Measurements from ENCODE around the gene GLI2.

DNA sequence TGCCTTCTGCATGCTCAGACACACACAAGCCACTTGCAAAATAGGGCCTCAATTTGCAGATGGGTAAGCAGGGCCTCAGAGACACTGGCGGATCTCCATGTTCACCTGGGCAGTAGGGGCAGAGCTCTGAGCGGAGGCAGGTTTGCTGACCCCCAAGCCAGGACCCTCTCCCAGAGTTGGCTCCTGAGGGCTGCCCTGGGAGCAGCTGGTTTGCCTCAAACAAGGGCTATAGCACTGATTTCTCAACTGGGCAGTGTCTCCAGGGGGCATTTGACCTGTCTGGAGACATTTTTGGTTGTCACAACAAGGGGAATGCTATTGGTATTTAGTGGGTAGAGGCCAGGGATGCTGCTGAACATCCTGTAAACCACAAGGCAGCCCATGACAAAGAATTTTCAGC, 11.6 kb downstream of the GLI2 start:
- TF ChIP-seq, protein P1, sequence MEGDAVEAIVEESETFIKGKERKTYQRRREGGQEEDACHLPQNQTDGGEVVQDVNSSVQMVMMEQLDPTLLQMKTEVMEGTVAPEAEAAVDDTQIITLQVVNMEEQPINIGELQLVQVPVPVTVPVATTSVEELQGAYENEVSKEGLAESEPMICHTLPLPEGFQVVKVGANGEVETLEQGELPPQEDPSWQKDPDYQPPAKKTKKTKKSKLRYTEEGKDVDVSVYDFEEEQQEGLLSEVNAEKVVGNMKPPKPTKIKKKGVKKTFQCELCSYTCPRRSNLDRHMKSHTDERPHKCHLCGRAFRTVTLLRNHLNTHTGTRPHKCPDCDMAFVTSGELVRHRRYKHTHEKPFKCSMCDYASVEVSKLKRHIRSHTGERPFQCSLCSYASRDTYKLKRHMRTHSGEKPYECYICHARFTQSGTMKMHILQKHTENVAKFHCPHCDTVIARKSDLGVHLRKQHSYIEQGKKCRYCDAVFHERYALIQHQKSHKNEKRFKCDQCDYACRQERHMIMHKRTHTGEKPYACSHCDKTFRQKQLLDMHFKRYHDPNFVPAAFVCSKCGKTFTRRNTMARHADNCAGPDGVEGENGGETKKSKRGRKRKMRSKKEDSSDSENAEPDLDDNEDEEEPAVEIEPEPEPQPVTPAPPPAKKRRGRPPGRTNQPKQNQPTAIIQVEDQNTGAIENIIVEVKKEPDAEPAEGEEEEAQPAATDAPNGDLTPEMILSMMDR (conservative IDR thresholded peaks at IDR 0.05) = no peak
- no peak for TF ChIP-seq ZFX (IDR thresholded peaks at IDR 0.05)
